Measurements from ENCODE around the gene PRKAG2. TPM values are rescaled to one million over a fixed set of nuclear protein-coding genes. Genes with fewer than 3 reads are reported as not detected.

The PRKAG2 gene
- total RNA-seq, 1 donor: 21.2 TPM

GRCh38 chr7:151652111-151652510 lies 224.8 kb downstream of the PRKAG2 start:
- H3K4me3 ChIP-seq (ENCODE audit: low read depth, low read length): no peak overlapping the region
- no peak for TF ChIP-seq CTCF (IDR thresholded peaks at IDR 0.05; ENCODE audit: insufficient read depth, low read depth, low read length)

GRCh38 chr7:151650161-151650560 lies 226.8 kb downstream of the PRKAG2 start:
- TF ChIP-seq CTCF (IDR thresholded peaks at IDR 0.05; ENCODE audit: insufficient read depth, low read depth, low read length): no peak
- no peak for DNase-seq (ENCODE audit: low read depth)
- no peak overlapping the region for H3K4me3 ChIP-seq (ENCODE audit: low read depth, low read length)

More at GRCh38 chr7:151652111-151652510, 224.8 kb downstream of the PRKAG2 start:
- no peak for DNase-seq (ENCODE audit: low read depth)

GRCh38 chr7:151648429-151648828 lies 228.5 kb downstream of the PRKAG2 start:
- DNase-seq (ENCODE audit: low read depth): no peak
- TF ChIP-seq CTCF (IDR thresholded peaks at IDR 0.05; ENCODE audit: insufficient read depth, low read depth, low read length): no peak

GRCh38 chr7:151647874-151648273 lies 229.0 kb downstream of the PRKAG2 start:
- no peak for TF ChIP-seq CTCF (IDR thresholded peaks at IDR 0.05; ENCODE audit: insufficient read depth, low read depth, low read length)
- H3K4me3 ChIP-seq (ENCODE audit: low read depth, low read length): no peak overlapping the region
- no peak for DNase-seq (ENCODE audit: low read depth)

More at GRCh38 chr7:151648429-151648828, 228.5 kb downstream of the PRKAG2 start:
- H3K4me3 ChIP-seq (ENCODE audit: low read depth, low read length): no peak overlapping the region

GRCh38 chr7:151647006-151647405 lies 229.9 kb downstream of the PRKAG2 start:
- no peak for TF ChIP-seq CTCF (IDR thresholded peaks at IDR 0.05; ENCODE audit: insufficient read depth, low read depth, low read length)
- no peak overlapping the region for H3K4me3 ChIP-seq (ENCODE audit: low read depth, low read length)
- DNase-seq (ENCODE audit: low read depth): no peak

GRCh38 chr7:151645311-151645710 lies 231.6 kb downstream of the PRKAG2 start:
- no peak for TF ChIP-seq CTCF (IDR thresholded peaks at IDR 0.05; ENCODE audit: insufficient read depth, low read depth, low read length)
- no peak overlapping the region for H3K4me3 ChIP-seq (ENCODE audit: low read depth, low read length)
- DNase-seq (ENCODE audit: low read depth): no peak

- no peak for TF ChIP-seq CTCF (IDR thresholded peaks at IDR 0.05; ENCODE audit: insufficient read depth, low read depth, low read length)
- H3K4me3 ChIP-seq (ENCODE audit: low read depth, low read length): no peak overlapping the region
- DNase-seq (ENCODE audit: low read depth): no peak
Observed at GRCh38 chr7:151644554-151644953, 232.4 kb downstream of the PRKAG2 start.

Measured in fibroblast of villous mesenchyme (primary cell).